Activated naive CD4-positive, alpha-beta T cell treated with anti-CD3 and anti-CD28 coated beads, Interleukin-2, amount 10 ng/mL, durations not matched to agents 7 days and 5 days (primary cell): ENCODE results near the gene SSU72.
"Not testable (repeated sequence)": the region's sequence is repeated elsewhere in the genome, so short reads cannot be mapped to it uniquely, and the experiment has no call there.

Source experiments
- CTCF ChIA-PET: fragments of 350-600 bp; sonication (Branson Sonifier 250); formaldehyde crosslinking; loops from one replicate; lab custom pipeline; 2021; ENCODE audit warnings: antibody characterized with exemption; lab: Charles Lee
- DNase-seq: peaks from one replicate; pipeline ENCODE4 v3.0.0-alpha.2; 2020
- H3K27ac Mint-ChIP-seq: one replicate; pipeline ENCODE4 v1.8.0; 2021; ENCODE audit warnings: mild to moderate bottlenecking, moderate library complexity, mixed read lengths
- H3K27me3 Mint-ChIP-seq: one replicate; pipeline ENCODE4 v1.8.0; 2021; ENCODE audit warnings: mild to moderate bottlenecking, mixed read lengths
- H3K36me3 Mint-ChIP-seq: one replicate; pipeline ENCODE4 v1.8.0; 2021; ENCODE audit warnings: mixed read lengths
- H3K4me1 Mint-ChIP-seq: one replicate; pipeline ENCODE4 v1.8.0; 2021; ENCODE audit warnings: mixed read lengths
- H3K4me3 Mint-ChIP-seq: one replicate; pipeline ENCODE4 v1.8.0; 2021; ENCODE audit warnings: mild to moderate bottlenecking, moderate library complexity, mixed read lengths
- H3K9me3 Mint-ChIP-seq: one replicate; pipeline ENCODE4 v1.8.0; 2021; ENCODE audit warnings: mixed read lengths

Gene SSU72

GRCh38 chr1:1540818-1541628 lies 33.6 kb downstream of the SSU72 start:
- Mint-ChIP-seq H3K9me3 (no peaks in the 10 kb centered on the region), H3K4me1 (peaks cover 2% of the 10 kb centered on the region), H3K27ac (no peak overlapping the region), H3K36me3 (peaks cover 12% of the 10 kb centered on the region), H3K4me3 (peak overlapping the region; percentile 7), H3K27me3 (peaks cover 17% of the 10 kb centered on the region)
- DNase-seq = no peak
- CTCF ChIA-PET = no interaction called here

GRCh38 chr1:1540090-1540817 lies 34.4 kb downstream of the SSU72 start, which contains the start of gene TMEM240:
TMEM240 (minus strand) TSS chr1:1540624; CDS start chr1:1540346, 278 bp downstream.
- CTCF ChIA-PET = no interaction called here
- Mint-ChIP-seq H3K36me3 (peaks cover 12% of the 10 kb centered on the region), H3K27me3 (peaks cover 17% of the 10 kb centered on the region), H3K4me3 (peak within 1 kb of the TSS; percentile 53), H3K27ac (no peak within 1 kb of the TSS), H3K4me1 (peaks cover 2% of the 10 kb centered on the region), H3K9me3 (no peaks in the 10 kb centered on the region)
- DNase-seq = peak; percentile 69

GRCh38 chr1:1539310-1540089 lies 35.2 kb downstream of the SSU72 start:
- Mint-ChIP-seq H3K9me3 (no peaks in the 10 kb centered on the region), H3K4me1 (peaks cover 2% of the 10 kb centered on the region), H3K27ac (no peak overlapping the region), H3K27me3 (peaks cover 17% of the 10 kb centered on the region), H3K4me3 (peak overlapping the region; percentile 53), H3K36me3 (peaks cover 12% of the 10 kb centered on the region)
- CTCF ChIA-PET = no interaction called here
- DNase-seq = no peak

GRCh38 chr1:1538989-1539309 lies 35.7 kb downstream of the SSU72 start:
- CTCF ChIA-PET = no interaction called here
- Mint-ChIP-seq H3K27ac (no peak overlapping the region), H3K4me3 (no peak overlapping the region)

GRCh38 chr1:1538334-1538733 lies 36.3 kb downstream of the SSU72 start:
- H3K9me3 Mint-ChIP-seq = no peaks in the 10 kb centered on the region
- CTCF ChIA-PET = no interaction called here
- H3K4me3 Mint-ChIP-seq = no peak overlapping the region
- no peak overlapping the region for H3K27ac Mint-ChIP-seq
- no peak for DNase-seq
- peaks cover 17% of the 10 kb centered on the region for H3K27me3 Mint-ChIP-seq
- H3K36me3 Mint-ChIP-seq = peaks cover 9% of the 10 kb centered on the region
- H3K4me1 Mint-ChIP-seq = peaks cover 2% of the 10 kb centered on the region

More at GRCh38 chr1:1538989-1539309, 35.7 kb downstream of the SSU72 start:
- Mint-ChIP-seq H3K9me3 (no peaks in the 10 kb centered on the region), H3K4me1 (peaks cover 2% of the 10 kb centered on the region), H3K36me3 (peaks cover 12% of the 10 kb centered on the region), H3K27me3 (peaks cover 17% of the 10 kb centered on the region)
- no peak for DNase-seq

- H3K4me1 Mint-ChIP-seq = peaks cover 2% of the 10 kb centered on the region
- H3K36me3 Mint-ChIP-seq = peaks cover 8% of the 10 kb centered on the region
- H3K4me3 Mint-ChIP-seq = no peak overlapping the region
- H3K9me3 Mint-ChIP-seq = no peaks in the 10 kb centered on the region
- CTCF ChIA-PET = no interaction called here
- no peak overlapping the region for H3K27ac Mint-ChIP-seq
- H3K27me3 Mint-ChIP-seq = peaks cover 17% of the 10 kb centered on the region
- DNase-seq = no peak
Observed at GRCh38 chr1:1537626-1538250, 36.9 kb downstream of the SSU72 start.

- Mint-ChIP-seq H3K27ac (no peak overlapping the region), H3K4me1 (peaks cover 2% of the 10 kb centered on the region), H3K36me3 (peaks cover 8% of the 10 kb centered on the region), H3K9me3 (peaks cover 2% of the 10 kb centered on the region), H3K4me3 (no peak overlapping the region), H3K27me3 (peaks cover 17% of the 10 kb centered on the region)
- CTCF ChIA-PET = no interaction called here
- no peak for DNase-seq
Observed at GRCh38 chr1:1536938-1537546, 37.6 kb downstream of the SSU72 start.

GRCh38 chr1:1536019-1536937 lies 38.4 kb downstream of the SSU72 start:
- CTCF ChIA-PET = no interaction called here
- H3K9me3 Mint-ChIP-seq = peaks cover 5% of the 10 kb centered on the region
- peaks cover 5% of the 10 kb centered on the region for H3K36me3 Mint-ChIP-seq
- no peak overlapping the region for H3K27ac Mint-ChIP-seq
- no peak for DNase-seq
- H3K4me1 Mint-ChIP-seq = no peaks in the 10 kb centered on the region
- peaks cover 17% of the 10 kb centered on the region for H3K27me3 Mint-ChIP-seq
- no peak overlapping the region for H3K4me3 Mint-ChIP-seq

- Mint-ChIP-seq H3K27me3 (peaks cover 17% of the 10 kb centered on the region), H3K4me1 (no peaks in the 10 kb centered on the region), H3K4me3 (no peak overlapping the region), H3K9me3 (peaks cover 8% of the 10 kb centered on the region), H3K36me3 (peaks cover 8% of the 10 kb centered on the region), H3K27ac (no peak overlapping the region)
- no peak for DNase-seq
- CTCF ChIA-PET = no interaction called here
Observed at GRCh38 chr1:1535201-1536018, 39.3 kb downstream of the SSU72 start.

- Mint-ChIP-seq H3K9me3 (peaks cover 8% of the 10 kb centered on the region), H3K36me3 (peaks cover 15% of the 10 kb centered on the region), H3K4me1 (no peaks in the 10 kb centered on the region), H3K27me3 (peaks cover 15% of the 10 kb centered on the region), H3K27ac (no peak overlapping the region), H3K4me3 (no peak overlapping the region)
- no peak for DNase-seq
- CTCF ChIA-PET = no interaction called here
Observed at GRCh38 chr1:1534401-1535154, 40.1 kb downstream of the SSU72 start.

GRCh38 chr1:1533894-1534291 lies 40.8 kb downstream of the SSU72 start:
- CTCF ChIA-PET, H3K9me3 Mint-ChIP-seq, H3K4me3 Mint-ChIP-seq, DNase-seq, H3K4me1 Mint-ChIP-seq, H3K27me3 Mint-ChIP-seq, H3K27ac Mint-ChIP-seq: not testable (repeated sequence)
- peaks cover 19% of the 10 kb centered on the region for H3K36me3 Mint-ChIP-seq
